A673 (cell line): ENCODE data around the gene ANKRD17. TPM values are rescaled to one million over a fixed set of nuclear protein-coding genes. Genes with fewer than 3 reads are reported as not detected.

Experiments
- BruUV-seq: library from RNA; stranded (reverse); fragments of 400-500 nt; replicated peaks from 2 replicates; lab custom pipeline; 2021; lab: Mats Ljungman, UMichigan
- CTCF ChIA-PET: fragments of 300-600 bp; sonication (Branson Sonifier 250); formaldehyde crosslinking; loops from one replicate; lab custom pipeline; 2022; ENCODE audit warnings: antibody characterized with exemption; lab: Charles Lee
- POLR2A ChIA-PET: fragments of 300-600 bp; sonication (Branson Sonifier 250); formaldehyde crosslinking; loops from one replicate; lab custom pipeline; 2022; ENCODE audit warnings: antibody characterized with exemption; ENCODE audit not compliant: low non-redundant PET; lab: Charles Lee
- DNase-seq: peaks from one replicate; pipeline ENCODE4 v3.0.0-alpha.2; 2015; ENCODE audit warnings: low spot score
- H3K27ac ChIP-seq: fragments of 200-600 bp; sonication (generic); 2 replicates; pipeline ENCODE4 v1.5.1; 2016; ENCODE audit warnings: mixed run types, low read depth, mild to moderate bottlenecking, mixed read lengths, antibody characterized with exemption, low read length; ENCODE audit not compliant: poor library complexity, severe bottlenecking
- H3K27me3 ChIP-seq: fragments of 200-600 bp; sonication (generic); replicated peaks from 2 replicates; pipeline ENCODE4 v1.6.1; 2017; ENCODE audit warnings: mixed run types, low read depth, mild to moderate bottlenecking, mixed read lengths, antibody characterized with exemption, low read length; ENCODE audit not compliant: insufficient read depth, poor library complexity
- H3K36me3 ChIP-seq: fragments of 200-600 bp; sonication (generic); 2 replicates; pipeline ENCODE4 v1.6.1; 2016; ENCODE audit warnings: mixed run types, mild to moderate bottlenecking, mixed read lengths, antibody characterized with exemption, low read length; ENCODE audit not compliant: insufficient read depth, poor library complexity, severe bottlenecking
- H3K4me1 ChIP-seq: fragments of 200-600 bp; sonication (generic); 2 replicates; pipeline ENCODE4 v1.6.1; 2017; ENCODE audit warnings: mixed run types, mild to moderate bottlenecking, mixed read lengths, antibody characterized with exemption, low read length; ENCODE audit not compliant: insufficient read depth, poor library complexity, severe bottlenecking
- H3K4me3 ChIP-seq: fragments of 200-600 bp; sonication (generic); 2 replicates; pipeline ENCODE4 v1.5.1; 2016; ENCODE audit warnings: low read depth, mixed run types, mild to moderate bottlenecking, mixed read lengths, low read length; ENCODE audit not compliant: poor library complexity, severe bottlenecking
- H3K9me3 ChIP-seq: fragments of 200-600 bp; sonication (generic); 2 replicates; pipeline ENCODE4 v1.6.1; 2016; ENCODE audit warnings: mixed run types, low read depth, mild to moderate bottlenecking, mixed read lengths, antibody characterized with exemption, low read length; ENCODE audit not compliant: poor library complexity, severe bottlenecking
- EZH2 ChIP-seq: fragments of 200-600 bp; sonication (generic); IDR thresholded peaks from 2 replicates; pipeline ENCODE4 v1.6.1; 2017; ENCODE audit warnings: borderline replicate concordance, low read depth, mild to moderate bottlenecking, mixed read lengths, antibody characterized with exemption, low read length; ENCODE audit not compliant: poor library complexity, severe bottlenecking
- intact Hi-C: fragments of 100-400 bp; cut with micrococcal nuclease; formaldehyde crosslinking; loops from one replicate; pipeline ENCODE4 v1.10.0; 2022; ENCODE audit not compliant: unreplicated experiment
- total RNA-seq: library from RNA; stranded (reverse); gene quantifications from 2 replicates; pipeline ENCODE4 v1.2.3, GENCODE V29; 2021
- TF ChIP-seq, protein P1 (sequence below): fragments of 300-800, 200-600 bp; sonication (generic); conservative IDR thresholded peaks from 2 replicates; pipeline ENCODE4 v1.5.1; 2017; ENCODE audit warnings: low read depth, mild to moderate bottlenecking, antibody characterized with exemption, low read length, moderate library complexity, mixed read lengths

The ANKRD17 gene
- total RNA-seq, 1 experiment from 2014 or later = 58.4 TPM

DNA sequence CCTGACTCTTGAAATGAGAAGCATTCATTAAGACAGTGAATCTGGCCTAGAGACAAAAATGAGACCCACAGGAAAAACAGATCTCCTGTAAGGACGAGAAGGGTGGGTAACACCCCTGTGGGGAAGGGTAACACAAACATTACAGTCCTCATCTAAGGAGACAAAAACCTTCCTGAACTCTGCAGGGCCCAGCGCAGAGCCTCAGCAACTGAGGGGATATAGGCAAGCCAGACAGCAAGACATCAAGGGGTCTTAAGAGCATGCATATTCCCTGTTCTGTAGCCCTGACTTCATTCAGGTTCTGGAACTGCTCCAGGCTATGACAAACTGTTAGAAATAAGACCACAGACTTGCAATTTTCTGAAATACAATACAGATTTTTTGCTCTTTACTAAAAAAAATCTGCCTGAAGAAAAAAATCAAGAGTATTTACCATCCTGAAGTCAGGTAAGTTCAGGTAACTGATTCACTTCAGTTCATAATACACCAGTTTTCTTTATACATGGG is 204.6 kb downstream of the ANKRD17 start:
- Histone ChIP-seq H3K4me3 (no peak overlapping the region), H3K9me3 (no peaks in the 10 kb centered on the region), H3K4me1 (no peaks in the 10 kb centered on the region), H3K36me3 (peaks cover 10% of the 10 kb centered on the region), H3K27ac (no peak overlapping the region), H3K27me3 (no peaks in the 10 kb centered on the region)
- CTCF ChIA-PET = no interaction called here
- TF ChIP-seq, protein P1, sequence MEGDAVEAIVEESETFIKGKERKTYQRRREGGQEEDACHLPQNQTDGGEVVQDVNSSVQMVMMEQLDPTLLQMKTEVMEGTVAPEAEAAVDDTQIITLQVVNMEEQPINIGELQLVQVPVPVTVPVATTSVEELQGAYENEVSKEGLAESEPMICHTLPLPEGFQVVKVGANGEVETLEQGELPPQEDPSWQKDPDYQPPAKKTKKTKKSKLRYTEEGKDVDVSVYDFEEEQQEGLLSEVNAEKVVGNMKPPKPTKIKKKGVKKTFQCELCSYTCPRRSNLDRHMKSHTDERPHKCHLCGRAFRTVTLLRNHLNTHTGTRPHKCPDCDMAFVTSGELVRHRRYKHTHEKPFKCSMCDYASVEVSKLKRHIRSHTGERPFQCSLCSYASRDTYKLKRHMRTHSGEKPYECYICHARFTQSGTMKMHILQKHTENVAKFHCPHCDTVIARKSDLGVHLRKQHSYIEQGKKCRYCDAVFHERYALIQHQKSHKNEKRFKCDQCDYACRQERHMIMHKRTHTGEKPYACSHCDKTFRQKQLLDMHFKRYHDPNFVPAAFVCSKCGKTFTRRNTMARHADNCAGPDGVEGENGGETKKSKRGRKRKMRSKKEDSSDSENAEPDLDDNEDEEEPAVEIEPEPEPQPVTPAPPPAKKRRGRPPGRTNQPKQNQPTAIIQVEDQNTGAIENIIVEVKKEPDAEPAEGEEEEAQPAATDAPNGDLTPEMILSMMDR = no peak
- no peak for TF ChIP-seq EZH2
- no TSS peak for BruUV-seq
- DNase-seq = no peak
- intact Hi-C loops = no loop called here
- POLR2A ChIA-PET = no interaction called here

DNA sequence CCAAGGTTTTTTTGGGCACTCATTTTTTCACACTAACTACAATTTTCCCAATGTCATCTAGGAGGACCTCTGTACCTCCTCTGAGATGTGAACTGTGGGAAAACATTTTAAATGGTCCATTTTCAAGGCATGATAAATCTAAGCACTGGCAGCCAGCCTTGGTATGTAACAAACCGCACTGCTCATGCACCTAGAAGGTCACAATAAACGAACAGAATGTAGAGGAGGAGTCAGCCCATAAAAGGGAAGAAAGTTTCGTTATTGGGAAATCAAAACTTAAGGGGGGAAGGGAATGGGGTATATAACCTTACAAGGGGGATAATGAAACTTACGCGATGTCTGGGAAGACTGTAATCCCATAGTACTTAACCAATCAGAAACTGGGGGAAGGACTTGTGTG is 205.5 kb downstream of the ANKRD17 start:
- no peak for DNase-seq
- intact Hi-C loops = no loop called here
- H3K9me3 ChIP-seq = no peaks in the 10 kb centered on the region
- H3K27me3 ChIP-seq = no peaks in the 10 kb centered on the region
- peaks cover 7% of the 10 kb centered on the region for H3K36me3 ChIP-seq
- no peak overlapping the region for H3K27ac ChIP-seq
- BruUV-seq = no TSS peak
- POLR2A ChIA-PET = no interaction called here
- no peak overlapping the region for H3K4me3 ChIP-seq
- H3K4me1 ChIP-seq = no peaks in the 10 kb centered on the region
- CTCF ChIA-PET = no interaction called here
- TF ChIP-seq, protein P1 = no peak
- no peak for TF ChIP-seq EZH2

DNA sequence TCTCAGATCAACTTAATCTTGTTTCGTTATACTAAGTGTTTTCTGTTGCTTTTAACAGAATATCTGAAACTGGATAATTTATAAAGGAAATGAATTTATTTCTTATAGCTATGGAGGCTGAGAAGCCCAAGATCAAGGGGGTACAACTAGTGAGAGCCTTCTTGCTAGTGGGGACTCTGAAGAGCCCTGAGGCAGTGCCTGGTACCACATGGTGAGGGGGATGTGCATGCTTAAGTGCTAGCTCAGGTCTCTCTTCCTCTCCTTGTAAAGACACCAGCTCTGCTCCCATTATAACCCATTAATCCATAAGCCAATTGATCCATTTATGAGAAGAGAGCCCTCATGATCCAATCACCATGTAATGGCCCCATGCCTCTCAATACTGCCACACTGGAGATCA is 207.0 kb downstream of the ANKRD17 start:
- no peak overlapping the region for H3K4me3 ChIP-seq
- TF ChIP-seq, protein P1 = no peak
- TF ChIP-seq EZH2 = no peak
- no peak overlapping the region for H3K27ac ChIP-seq
- no peaks in the 10 kb centered on the region for H3K9me3 ChIP-seq
- H3K36me3 ChIP-seq = peaks cover 4% of the 10 kb centered on the region
- POLR2A ChIA-PET = no interaction called here
- no peaks in the 10 kb centered on the region for H3K27me3 ChIP-seq
- CTCF ChIA-PET = no interaction called here
- H3K4me1 ChIP-seq = no peaks in the 10 kb centered on the region
- DNase-seq = no peak
- BruUV-seq = no TSS peak
- intact Hi-C loops = no loop called here
